GM23338 (cell line): Measurements from ENCODE around the gene NAALADL2. TPM values are rescaled to one million over a fixed set of nuclear protein-coding genes. Genes with fewer than 3 reads are reported as not detected.
A peak's percentile ranks its signal among the peaks of the same experiment; 100 is the strongest.

Experiments used
- ATAC-seq: fragments of 200-7000 bp; cut with Tn5 transposase; 3 replicates; pipeline ENCODE4 v1.9.1; 2020
- DNase-seq: peaks from one replicate; pipeline ENCODE4 v3.0.0-alpha.2; 2015; ENCODE audit warnings: low spot score
- H2AFZ ChIP-seq: fragments of 200-600 bp; sonication (generic); 2 replicates; pipeline ENCODE4 v1.8.0; 2016; ENCODE audit warnings: antibody characterized with exemption, mild to moderate bottlenecking, moderate library complexity
- H3F3A ChIP-seq: fragments of 200-600 bp; sonication (generic); replicated peaks from 2 replicates; pipeline ENCODE4 v1.8.0; 2017; ENCODE audit warnings: antibody characterized with exemption, mixed run types, low read depth
- H3K27ac ChIP-seq: fragments of 200-600 bp; sonication (generic); 2 replicates; pipeline ENCODE4 v1.6.1; 2016; ENCODE audit warnings: low read depth
- H3K27me3 ChIP-seq: fragments of 200-600 bp; sonication (generic); 2 replicates; pipeline ENCODE4 v1.8.0; 2016; ENCODE audit warnings: mild to moderate bottlenecking, mixed run types, moderate library complexity; ENCODE audit not compliant: insufficient read depth
- H3K36me3 ChIP-seq: fragments of 200-600 bp; sonication (generic); 2 replicates; pipeline ENCODE4 v1.8.0; 2016; ENCODE audit warnings: mild to moderate bottlenecking; ENCODE audit not compliant: insufficient read depth
- H3K4me1 ChIP-seq: fragments of 200-600 bp; sonication (generic); 2 replicates; pipeline ENCODE4 v1.8.0; 2016; ENCODE audit warnings: mild to moderate bottlenecking, moderate library complexity; ENCODE audit not compliant: insufficient read depth
- H3K4me2 ChIP-seq: fragments of 200-600 bp; sonication (generic); 2 replicates; pipeline ENCODE4 v1.7.1; 2017; ENCODE audit warnings: mixed run types
- H3K4me3 ChIP-seq: fragments of 200-600 bp; sonication (generic); 2 replicates; pipeline ENCODE4 v1.6.1; 2016; ENCODE audit warnings: mixed run types
- H3K79me2 ChIP-seq: fragments of 200-600 bp; sonication (generic); replicated peaks from 2 replicates; pipeline ENCODE4 v1.8.0; 2017; ENCODE audit warnings: mild to moderate bottlenecking; ENCODE audit not compliant: insufficient read depth
- H3K9me2 ChIP-seq: fragments of 200-600 bp; sonication (generic); 2 replicates; pipeline ENCODE4 v1.8.0; 2017; ENCODE audit not compliant: insufficient read depth
- H4K20me1 ChIP-seq: fragments of 200-600 bp; sonication (generic); replicated peaks from 2 replicates; pipeline ENCODE4 v1.8.0; 2017; ENCODE audit warnings: mild to moderate bottlenecking; ENCODE audit not compliant: insufficient read depth
- H3K27ac Mint-ChIP-seq: 2 replicates; pipeline ENCODE4 v1.8.0; 2020; ENCODE audit warnings: inconsistent platforms, mild to moderate bottlenecking, moderate library complexity, mixed read lengths
- H3K27me3 Mint-ChIP-seq: 3 replicates; pipeline ENCODE4 v1.8.0; 2022; ENCODE audit warnings: low read depth, mild to moderate bottlenecking, moderate library complexity, mixed read lengths, inconsistent platforms; ENCODE audit not compliant: insufficient read depth, poor library complexity
- H3K36me3 Mint-ChIP-seq: 3 replicates; pipeline ENCODE4 v1.8.0; 2021; ENCODE audit warnings: low read depth, mild to moderate bottlenecking, inconsistent platforms, moderate library complexity, mixed read lengths
- H3K4me1 Mint-ChIP-seq: 3 replicates; pipeline ENCODE4 v1.8.0; 2020; ENCODE audit warnings: mild to moderate bottlenecking, inconsistent platforms, mixed read lengths
- H3K4me3 Mint-ChIP-seq: 3 replicates; pipeline ENCODE4 v1.8.0; 2021; ENCODE audit warnings: moderate library complexity, mild to moderate bottlenecking, inconsistent platforms, mixed read lengths
- H3K9me3 Mint-ChIP-seq: 3 replicates; pipeline ENCODE4 v1.8.0; 2020; ENCODE audit warnings: moderate library complexity, mild to moderate bottlenecking, inconsistent platforms, mixed read lengths
- JUNB ChIP-seq: IDR thresholded peaks from one replicate; pipeline ENCODE4 v1.6.1; 2016; ENCODE audit warnings: antibody characterized with exemption; ENCODE audit not compliant: unreplicated experiment
- POLR2AphosphoS5 ChIP-seq: IDR thresholded peaks from 2 replicates; pipeline ENCODE4 v1.6.1; 2016; ENCODE audit warnings: antibody characterized with exemption, low read depth
- STAT1 ChIP-seq: IDR thresholded peaks from one replicate; pipeline ENCODE4 v1.6.1; 2016; ENCODE audit warnings: antibody characterized with exemption; ENCODE audit not compliant: unreplicated experiment
- ZNF114 ChIP-seq: fragments of 250-450 bp; sonication (Bioruptor Pico); IDR thresholded peaks from 2 replicates; pipeline ENCODE4 v1.5.0; 2020; ENCODE audit warnings: mild to moderate bottlenecking, moderate library complexity
- ZNF331 ChIP-seq: fragments of 250-450 bp; sonication (Bioruptor Pico); IDR thresholded peaks from 2 replicates; pipeline ENCODE4 v1.5.0; 2020; ENCODE audit warnings: low read depth, mild to moderate bottlenecking, moderate library complexity
- polyA plus RNA-seq: library from polyadenylated mRNA; unstranded; fragments of >200 nt; fragmentation: Nextera tagmentation; extraction: Ambion mirVana; gene quantifications from 2 replicates; pipeline ENCODE4 v1.2.1, GENCODE V29; 2016
- total RNA-seq: library from RNA; depleted of rRNA; stranded (reverse); fragments of >200 nt; shearing (Covaris generic); gene quantifications from 2 replicates; pipeline ENCODE4 v1.2.3, GENCODE V29; 2014
- TF ChIP-seq, protein P1 (sequence below): IDR thresholded peaks from one replicate; pipeline ENCODE4 v1.6.1; 2018; ENCODE audit warnings: antibody characterized with exemption; ENCODE audit not compliant: unreplicated experiment
- TF ChIP-seq, protein P2 (sequence below), 2 experiments: fragments of 200-600 bp in 1 of 2; sonication (generic) in 1 of 2; conservative IDR thresholded peaks; 2 replicates each; pipeline versions ENCODE4 v1.5.1 to v1.6.1; 2016 to 2017; ENCODE audit warnings: antibody characterized with exemption in 2 of 2, low read depth in 2 of 2, mild to moderate bottlenecking in 2 of 2, moderate library complexity in 1 of 2

NAALADL2 gene
- total and polyA plus RNA-seq, 2 experiments from 2014 or later, result 1.6 to 2.6 TPM

DNA sequence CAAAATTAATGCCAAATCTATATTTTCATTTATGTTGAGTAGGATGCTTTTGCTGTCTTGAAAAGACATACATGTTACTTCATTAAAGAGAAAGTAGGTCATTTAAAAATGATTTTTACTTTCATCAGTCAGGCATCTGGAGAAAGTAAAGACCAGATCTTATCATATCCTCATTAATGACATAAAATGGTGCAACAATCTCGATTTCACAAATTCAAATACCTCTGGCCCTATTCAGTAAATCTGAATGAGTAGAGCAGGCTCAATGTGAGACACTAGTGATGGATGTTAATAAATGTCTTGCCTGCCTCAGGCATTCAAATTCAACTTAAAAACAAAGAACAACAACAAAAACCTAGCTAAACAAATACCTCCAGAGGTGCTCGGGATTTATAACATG lies 714.1 kb downstream of the NAALADL2 start:
- TF ChIP-seq ZNF114 (CRISPR knock-in tag) (no peak), STAT1 (no peak)
- TF ChIP-seq, protein P1, sequence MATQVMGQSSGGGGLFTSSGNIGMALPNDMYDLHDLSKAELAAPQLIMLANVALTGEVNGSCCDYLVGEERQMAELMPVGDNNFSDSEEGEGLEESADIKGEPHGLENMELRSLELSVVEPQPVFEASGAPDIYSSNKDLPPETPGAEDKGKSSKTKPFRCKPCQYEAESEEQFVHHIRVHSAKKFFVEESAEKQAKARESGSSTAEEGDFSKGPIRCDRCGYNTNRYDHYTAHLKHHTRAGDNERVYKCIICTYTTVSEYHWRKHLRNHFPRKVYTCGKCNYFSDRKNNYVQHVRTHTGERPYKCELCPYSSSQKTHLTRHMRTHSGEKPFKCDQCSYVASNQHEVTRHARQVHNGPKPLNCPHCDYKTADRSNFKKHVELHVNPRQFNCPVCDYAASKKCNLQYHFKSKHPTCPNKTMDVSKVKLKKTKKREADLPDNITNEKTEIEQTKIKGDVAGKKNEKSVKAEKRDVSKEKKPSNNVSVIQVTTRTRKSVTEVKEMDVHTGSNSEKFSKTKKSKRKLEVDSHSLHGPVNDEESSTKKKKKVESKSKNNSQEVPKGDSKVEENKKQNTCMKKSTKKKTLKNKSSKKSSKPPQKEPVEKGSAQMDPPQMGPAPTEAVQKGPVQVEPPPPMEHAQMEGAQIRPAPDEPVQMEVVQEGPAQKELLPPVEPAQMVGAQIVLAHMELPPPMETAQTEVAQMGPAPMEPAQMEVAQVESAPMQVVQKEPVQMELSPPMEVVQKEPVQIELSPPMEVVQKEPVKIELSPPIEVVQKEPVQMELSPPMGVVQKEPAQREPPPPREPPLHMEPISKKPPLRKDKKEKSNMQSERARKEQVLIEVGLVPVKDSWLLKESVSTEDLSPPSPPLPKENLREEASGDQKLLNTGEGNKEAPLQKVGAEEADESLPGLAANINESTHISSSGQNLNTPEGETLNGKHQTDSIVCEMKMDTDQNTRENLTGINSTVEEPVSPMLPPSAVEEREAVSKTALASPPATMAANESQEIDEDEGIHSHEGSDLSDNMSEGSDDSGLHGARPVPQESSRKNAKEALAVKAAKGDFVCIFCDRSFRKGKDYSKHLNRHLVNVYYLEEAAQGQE, result no peak
- H4K20me1 ChIP-seq, result no peaks in the 10 kb centered on the region
- Mint-ChIP-seq H3K36me3 (no peaks in the 10 kb centered on the region; the same call in 2 of the 3 replicates), H3K27ac (no peak overlapping the region), H3K4me3 (no peak overlapping the region), H3K27me3 (no peaks in the 10 kb centered on the region), H3K4me1 (peaks cover 5% of the 10 kb centered on the region; the same call in 1 of the 3 replicates), H3K9me3 (no peaks in the 10 kb centered on the region)
- peaks cover 6% of the 10 kb centered on the region; the same call in 1 of the 2 replicates for H3K4me1 ChIP-seq
- H3K4me3 ChIP-seq, result no peak overlapping the region
- peak overlapping the region; percentile 9; the same call in 1 of the 2 replicates for H2AFZ ChIP-seq
- ATAC-seq (no peak), DNase-seq (no peak)
- no peaks in the 10 kb centered on the region for H3K79me2 ChIP-seq
- no peaks in the 10 kb centered on the region for H3F3A ChIP-seq
- H3K36me3 ChIP-seq, result no peaks in the 10 kb centered on the region
- no peak overlapping the region for H3K27ac ChIP-seq
- no peaks in the 10 kb centered on the region for H3K27me3 ChIP-seq
- no peaks in the 10 kb centered on the region for H3K9me2 ChIP-seq
- no peak overlapping the region for H3K4me2 ChIP-seq

DNA sequence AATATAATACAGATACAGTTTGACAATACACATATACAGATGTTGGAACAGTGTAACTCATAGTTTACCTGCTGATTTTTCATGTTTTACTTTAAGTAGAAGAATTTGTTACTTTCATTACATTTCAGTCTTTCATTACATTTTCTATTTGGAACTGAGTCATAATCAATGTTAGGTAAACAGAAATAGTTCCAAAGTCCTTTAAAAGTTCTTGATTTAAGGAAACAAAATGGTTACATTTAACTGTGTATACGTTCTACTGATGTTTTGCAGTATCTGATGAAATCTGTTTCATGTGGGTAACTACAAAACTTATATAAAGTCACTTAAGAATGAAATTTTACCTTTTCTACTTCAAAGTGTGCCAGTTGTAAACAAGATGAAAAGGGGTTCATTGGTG lies 721.2 kb downstream of the NAALADL2 start:
- no peak overlapping the region for H3K27ac ChIP-seq
- TF ChIP-seq ZNF331, result no peak
- no peak for TF ChIP-seq JUNB
- TF ChIP-seq, protein P2, sequence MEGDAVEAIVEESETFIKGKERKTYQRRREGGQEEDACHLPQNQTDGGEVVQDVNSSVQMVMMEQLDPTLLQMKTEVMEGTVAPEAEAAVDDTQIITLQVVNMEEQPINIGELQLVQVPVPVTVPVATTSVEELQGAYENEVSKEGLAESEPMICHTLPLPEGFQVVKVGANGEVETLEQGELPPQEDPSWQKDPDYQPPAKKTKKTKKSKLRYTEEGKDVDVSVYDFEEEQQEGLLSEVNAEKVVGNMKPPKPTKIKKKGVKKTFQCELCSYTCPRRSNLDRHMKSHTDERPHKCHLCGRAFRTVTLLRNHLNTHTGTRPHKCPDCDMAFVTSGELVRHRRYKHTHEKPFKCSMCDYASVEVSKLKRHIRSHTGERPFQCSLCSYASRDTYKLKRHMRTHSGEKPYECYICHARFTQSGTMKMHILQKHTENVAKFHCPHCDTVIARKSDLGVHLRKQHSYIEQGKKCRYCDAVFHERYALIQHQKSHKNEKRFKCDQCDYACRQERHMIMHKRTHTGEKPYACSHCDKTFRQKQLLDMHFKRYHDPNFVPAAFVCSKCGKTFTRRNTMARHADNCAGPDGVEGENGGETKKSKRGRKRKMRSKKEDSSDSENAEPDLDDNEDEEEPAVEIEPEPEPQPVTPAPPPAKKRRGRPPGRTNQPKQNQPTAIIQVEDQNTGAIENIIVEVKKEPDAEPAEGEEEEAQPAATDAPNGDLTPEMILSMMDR (conservative IDR thresholded peaks at IDR 0.05; ENCODE audit: low read depth in 2 of 2), result no peak
- TF ChIP-seq POLR2AphosphoS5, result no peak
- no peaks in the 10 kb centered on the region for H4K20me1 ChIP-seq
- no peak for ATAC-seq
- Mint-ChIP-seq H3K4me3 (no peak overlapping the region), H3K4me1 (peaks cover 5% of the 10 kb centered on the region; the same call in 1 of the 3 replicates), H3K9me3 (no peaks in the 10 kb centered on the region), H3K27me3 (no peaks in the 10 kb centered on the region), H3K36me3 (no peaks in the 10 kb centered on the region), H3K27ac (no peak overlapping the region)
- H3K4me1 ChIP-seq, result 0 out of 2 replicates have a peak, but pooled peaks cover 6% of the 10 kb centered on the region
- no peak overlapping the region for H2AFZ ChIP-seq
- no peak for DNase-seq
- no peaks in the 10 kb centered on the region for H3F3A ChIP-seq
- no peak overlapping the region for H3K4me3 ChIP-seq
- no peaks in the 10 kb centered on the region for H3K36me3 ChIP-seq
- no peaks in the 10 kb centered on the region for H3K9me2 ChIP-seq
- H3K4me2 ChIP-seq, result no peak overlapping the region
- H3K79me2 ChIP-seq, result no peaks in the 10 kb centered on the region
- H3K27me3 ChIP-seq, result no peaks in the 10 kb centered on the region
